DND-41 (cell line): Measurements from ENCODE around the gene NPIPB8.
"Not testable (repeated sequence)": the region's sequence is repeated elsewhere in the genome, so short reads cannot be mapped to it uniquely, and the experiment has no call there.

Experiments used
- EZH2 ChIP-seq: IDR thresholded peaks from 3 replicates; pipeline ENCODE4 v1.6.1; 2012; ENCODE audit warnings: borderline replicate concordance, low read depth, mild to moderate bottlenecking, moderate library complexity, low read length, inconsistent platforms; ENCODE audit not compliant: severe bottlenecking
- TF ChIP-seq, protein P1 (sequence below): IDR thresholded peaks from 2 replicates; pipeline ENCODE4 v1.5.1; 2012; ENCODE audit warnings: borderline replicate concordance, low read length, moderate library complexity, mild to moderate bottlenecking; ENCODE audit not compliant: poor library complexity, severe bottlenecking; ENCODE audit errors: extremely low read depth

DNA sequence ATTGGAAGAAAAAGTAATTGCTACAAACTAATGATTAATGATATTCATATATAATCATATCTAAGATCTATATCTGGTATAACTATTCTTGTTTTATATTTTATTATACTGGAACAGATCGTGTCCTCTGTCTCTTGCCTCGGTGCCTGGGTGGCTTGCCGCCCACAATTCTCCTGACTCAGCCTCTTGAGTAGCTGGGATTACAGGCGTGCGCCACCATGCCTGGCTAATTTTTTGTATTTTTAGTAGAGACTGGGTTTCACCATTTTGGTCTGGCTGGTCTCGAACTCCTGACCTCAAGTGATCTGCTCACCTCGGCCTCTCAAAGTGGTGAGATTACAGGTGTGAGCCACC, 21.7 kb upstream of the NPIPB8 start:
- TF ChIP-seq, protein P1, sequence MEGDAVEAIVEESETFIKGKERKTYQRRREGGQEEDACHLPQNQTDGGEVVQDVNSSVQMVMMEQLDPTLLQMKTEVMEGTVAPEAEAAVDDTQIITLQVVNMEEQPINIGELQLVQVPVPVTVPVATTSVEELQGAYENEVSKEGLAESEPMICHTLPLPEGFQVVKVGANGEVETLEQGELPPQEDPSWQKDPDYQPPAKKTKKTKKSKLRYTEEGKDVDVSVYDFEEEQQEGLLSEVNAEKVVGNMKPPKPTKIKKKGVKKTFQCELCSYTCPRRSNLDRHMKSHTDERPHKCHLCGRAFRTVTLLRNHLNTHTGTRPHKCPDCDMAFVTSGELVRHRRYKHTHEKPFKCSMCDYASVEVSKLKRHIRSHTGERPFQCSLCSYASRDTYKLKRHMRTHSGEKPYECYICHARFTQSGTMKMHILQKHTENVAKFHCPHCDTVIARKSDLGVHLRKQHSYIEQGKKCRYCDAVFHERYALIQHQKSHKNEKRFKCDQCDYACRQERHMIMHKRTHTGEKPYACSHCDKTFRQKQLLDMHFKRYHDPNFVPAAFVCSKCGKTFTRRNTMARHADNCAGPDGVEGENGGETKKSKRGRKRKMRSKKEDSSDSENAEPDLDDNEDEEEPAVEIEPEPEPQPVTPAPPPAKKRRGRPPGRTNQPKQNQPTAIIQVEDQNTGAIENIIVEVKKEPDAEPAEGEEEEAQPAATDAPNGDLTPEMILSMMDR, result not testable (repeated sequence)
- TF ChIP-seq EZH2, result not testable (repeated sequence)
